HFF-Myc (cell line): ENCODE data around the gene KCNJ15.

Experiments
- DNase-seq: peaks from one replicate; pipeline ENCODE4 v3.0.0-alpha.2; 2011; ENCODE audit warnings: low read depth; ENCODE audit errors: extremely low read depth
- H3K4me3 ChIP-seq: replicated peaks from 2 replicates; pipeline ENCODE4 v1.5.1; 2011; ENCODE audit warnings: low read depth, mild to moderate bottlenecking, control low read depth, low read length
- TF ChIP-seq, protein P1 (sequence below): IDR thresholded peaks from 2 replicates; pipeline ENCODE4 v1.5.1; 2012; ENCODE audit warnings: mild to moderate bottlenecking, low read depth, low read length, control low read depth; ENCODE audit errors: missing control alignments

KCNJ15 gene

DNA sequence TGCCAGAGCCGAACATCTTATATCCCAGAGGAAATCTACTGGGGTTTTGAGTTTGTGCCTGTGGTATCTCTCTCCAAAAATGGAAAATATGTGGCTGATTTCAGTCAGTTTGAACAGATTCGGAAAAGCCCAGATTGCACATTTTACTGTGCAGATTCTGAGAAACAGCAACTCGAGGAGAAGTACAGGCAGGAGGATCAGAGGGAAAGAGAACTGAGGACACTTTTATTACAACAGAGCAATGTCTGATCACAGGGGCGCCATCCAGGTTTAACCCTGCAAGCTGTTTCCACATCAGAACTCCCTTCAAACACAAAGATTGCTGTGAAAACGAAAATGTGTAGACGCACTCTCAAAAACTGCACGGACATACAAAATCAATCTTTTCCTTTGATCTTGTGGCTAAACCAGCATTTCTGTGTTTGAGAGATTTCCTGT lies 43.4 kb downstream of the KCNJ15 start:
- DNase-seq, result no peak
- H3K4me3 ChIP-seq, result no peak overlapping the region

DNA sequence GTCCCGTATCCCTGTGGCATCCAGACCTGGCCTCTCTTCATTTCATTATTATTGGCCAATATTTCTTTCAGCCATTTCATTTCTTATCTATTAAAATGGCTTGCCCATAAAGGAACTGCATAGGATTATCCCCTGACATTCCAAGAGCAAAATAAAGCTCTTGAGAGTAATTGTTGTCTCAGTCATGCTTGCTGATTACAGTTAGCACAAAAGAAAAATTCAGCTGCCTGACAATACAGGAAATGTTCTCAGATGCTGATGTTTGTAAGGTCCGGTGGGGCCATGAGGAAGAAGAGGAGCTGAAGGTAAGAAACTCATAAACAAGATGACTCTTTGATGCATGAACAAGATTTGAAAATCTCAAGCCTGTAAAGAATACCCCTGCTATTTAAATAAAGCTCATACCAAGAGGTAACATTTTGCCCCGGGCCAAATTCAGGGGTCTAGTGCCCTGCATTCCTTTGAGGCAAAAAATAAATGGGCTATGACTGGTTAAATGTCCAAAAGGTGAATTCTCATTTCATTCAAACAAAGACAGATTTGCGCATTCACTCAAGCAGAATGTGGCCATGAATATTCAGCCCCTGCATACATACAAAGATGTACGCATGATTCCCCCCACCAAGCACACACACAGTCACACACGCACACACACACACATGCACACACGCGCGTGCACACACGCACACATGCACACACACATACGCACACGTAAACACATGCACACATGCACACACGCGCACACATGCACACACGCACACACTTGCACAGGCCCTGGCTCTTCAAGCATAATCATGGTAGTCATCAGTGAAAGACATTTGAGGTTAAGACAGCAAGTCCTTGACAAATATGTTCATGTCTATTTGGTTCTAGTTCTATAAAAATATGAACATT lies 44.8 kb downstream of the KCNJ15 start:
- H3K4me3 ChIP-seq, result no peak overlapping the region
- DNase-seq, result no peak
- TF ChIP-seq, protein P1, sequence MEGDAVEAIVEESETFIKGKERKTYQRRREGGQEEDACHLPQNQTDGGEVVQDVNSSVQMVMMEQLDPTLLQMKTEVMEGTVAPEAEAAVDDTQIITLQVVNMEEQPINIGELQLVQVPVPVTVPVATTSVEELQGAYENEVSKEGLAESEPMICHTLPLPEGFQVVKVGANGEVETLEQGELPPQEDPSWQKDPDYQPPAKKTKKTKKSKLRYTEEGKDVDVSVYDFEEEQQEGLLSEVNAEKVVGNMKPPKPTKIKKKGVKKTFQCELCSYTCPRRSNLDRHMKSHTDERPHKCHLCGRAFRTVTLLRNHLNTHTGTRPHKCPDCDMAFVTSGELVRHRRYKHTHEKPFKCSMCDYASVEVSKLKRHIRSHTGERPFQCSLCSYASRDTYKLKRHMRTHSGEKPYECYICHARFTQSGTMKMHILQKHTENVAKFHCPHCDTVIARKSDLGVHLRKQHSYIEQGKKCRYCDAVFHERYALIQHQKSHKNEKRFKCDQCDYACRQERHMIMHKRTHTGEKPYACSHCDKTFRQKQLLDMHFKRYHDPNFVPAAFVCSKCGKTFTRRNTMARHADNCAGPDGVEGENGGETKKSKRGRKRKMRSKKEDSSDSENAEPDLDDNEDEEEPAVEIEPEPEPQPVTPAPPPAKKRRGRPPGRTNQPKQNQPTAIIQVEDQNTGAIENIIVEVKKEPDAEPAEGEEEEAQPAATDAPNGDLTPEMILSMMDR, result no peak

More for the DNA sequence above, 43.4 kb downstream of the KCNJ15 start:
- TF ChIP-seq, protein P1, result no peak

DNA sequence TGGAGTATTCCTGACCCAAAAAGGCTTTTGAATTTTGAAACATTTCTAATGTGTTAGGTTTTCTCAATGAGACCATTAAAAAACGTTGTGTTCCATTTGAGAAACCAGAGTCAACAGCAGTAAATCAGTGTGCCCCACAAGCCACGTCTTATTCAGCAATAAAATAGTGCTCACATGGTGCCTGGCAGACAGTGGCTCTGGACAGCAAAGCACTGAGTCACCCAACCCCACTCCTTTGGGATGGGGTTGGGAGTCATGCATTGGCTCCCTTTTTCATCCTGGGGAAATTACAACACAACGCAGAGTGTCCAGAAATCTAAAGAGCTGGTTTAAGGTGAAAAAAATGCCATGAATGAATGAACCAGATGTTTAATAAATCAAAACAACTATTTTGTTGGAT lies 46.5 kb downstream of the KCNJ15 start:
- no peak for DNase-seq
- H3K4me3 ChIP-seq, result no peak overlapping the region
- TF ChIP-seq, protein P1, result no peak

DNA sequence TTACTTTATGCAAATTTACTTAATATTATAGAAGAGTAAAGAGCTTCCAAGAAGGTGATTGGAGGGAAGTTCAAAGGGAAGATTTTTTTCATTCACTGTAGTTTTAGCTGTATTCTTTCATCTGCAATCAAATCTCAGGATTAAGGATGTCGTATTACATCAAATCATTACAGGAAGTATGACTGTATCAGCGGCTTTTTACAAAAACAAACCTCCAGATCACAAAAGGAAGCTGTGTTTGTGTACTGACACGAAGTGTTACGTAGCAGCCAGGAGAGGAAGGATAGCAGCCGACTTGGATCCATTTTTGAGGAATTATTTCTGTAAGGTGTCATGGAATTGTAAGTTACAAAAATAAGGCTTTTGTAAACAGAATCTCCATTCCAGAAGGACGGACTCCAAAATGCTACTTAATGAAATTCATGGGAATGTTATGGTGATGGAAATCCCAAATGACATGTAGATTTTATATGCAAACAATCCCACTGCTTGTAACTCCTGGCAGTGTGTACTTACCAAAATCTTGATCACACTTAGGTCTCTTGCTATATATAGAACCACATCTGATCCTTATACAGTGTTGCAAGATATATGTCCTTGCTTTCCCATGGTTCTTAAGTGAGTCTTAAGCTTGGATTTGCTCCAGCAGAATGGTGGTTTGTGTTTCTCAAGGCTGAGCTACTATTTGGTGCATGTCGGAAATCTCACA lies 49.8 kb downstream of the KCNJ15 start:
- peak; percentile 79 for DNase-seq
- TF ChIP-seq, protein P1, result no peak
- H3K4me3 ChIP-seq, result no peak overlapping the region

DNA sequence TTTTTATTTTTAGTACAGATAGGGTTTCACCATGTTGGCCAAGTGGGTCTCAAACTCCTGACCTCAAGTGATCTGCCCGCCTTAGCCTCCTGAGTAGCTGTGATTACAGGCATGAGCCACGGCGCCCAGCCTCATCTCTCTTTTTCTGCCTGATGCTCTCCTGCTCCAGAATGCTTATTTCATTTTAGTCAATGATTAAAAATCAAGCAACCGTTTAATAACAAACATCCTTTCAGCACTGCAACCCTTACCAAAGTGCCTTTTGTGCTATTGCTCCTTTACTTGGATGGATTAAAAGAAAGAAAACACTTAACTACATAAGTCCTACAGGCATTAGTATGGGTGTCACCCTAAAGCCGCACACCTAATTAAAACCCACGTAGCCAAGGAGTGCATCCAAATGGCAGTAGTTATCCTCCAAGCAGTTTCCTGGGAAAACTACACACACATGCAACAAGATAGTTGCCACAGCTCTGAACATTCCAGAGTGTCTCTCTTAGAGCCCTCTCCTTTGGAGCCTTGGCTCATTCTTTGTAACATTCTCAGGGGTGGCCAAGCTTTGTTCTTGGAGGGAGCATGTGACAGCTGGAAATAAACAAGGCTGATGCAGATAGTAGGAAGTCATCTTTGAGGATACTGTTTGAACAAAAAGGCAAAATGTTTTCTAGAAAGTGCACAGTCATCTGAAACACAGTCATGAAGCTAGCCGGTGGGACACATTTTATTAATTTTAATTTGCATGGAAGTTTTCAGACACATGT lies 51.2 kb downstream of the KCNJ15 start:
- TF ChIP-seq, protein P1, result no peak
- no peak for DNase-seq
- no peak overlapping the region for H3K4me3 ChIP-seq

DNA sequence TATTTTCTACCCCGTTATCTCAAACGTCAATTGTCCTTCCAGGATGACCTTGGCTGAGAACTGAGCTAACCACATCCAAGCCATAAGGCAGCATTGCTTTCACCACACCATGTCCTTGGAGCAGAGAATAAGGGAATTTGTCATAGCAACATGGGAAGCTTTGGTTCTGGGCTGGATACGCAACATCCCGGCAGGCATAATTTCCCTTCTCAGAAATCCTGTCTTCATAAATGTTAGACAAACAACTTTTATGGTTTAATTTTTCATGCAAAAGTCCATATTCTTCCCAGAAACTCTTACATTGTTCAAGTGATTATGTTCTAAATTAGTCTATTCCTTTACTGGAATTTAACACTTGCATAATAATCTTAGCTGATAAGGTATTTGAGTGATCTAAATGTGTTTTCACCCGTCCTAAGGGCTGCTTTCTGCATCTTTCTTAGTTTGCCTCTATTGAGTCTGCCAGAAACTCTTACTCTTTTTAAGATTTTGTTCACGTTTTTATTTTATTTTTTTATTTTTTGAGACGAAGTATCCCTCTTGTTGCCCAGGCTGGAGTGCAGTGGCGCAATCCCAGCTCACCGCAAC lies 51.8 kb downstream of the KCNJ15 start:
- H3K4me3 ChIP-seq, result no peak overlapping the region
- TF ChIP-seq, protein P1, result no peak
- no peak for DNase-seq
